GM23248 (cell line): ENCODE data around the gene ELOVL7. TPM values are rescaled to one million over a fixed set of nuclear protein-coding genes. Genes with fewer than 3 reads are reported as not detected.

Experiments used
- DNase-seq: peaks from one replicate; pipeline ENCODE4 v3.0.0-alpha.2; 2015
- H2AFZ ChIP-seq: fragments of 200-600 bp; sonication (generic); 2 replicates; pipeline ENCODE4 v1.6.1; 2016; ENCODE audit warnings: antibody characterized with exemption
- H3F3A ChIP-seq: fragments of 200-600 bp; sonication (generic); 2 replicates; pipeline ENCODE4 v1.6.1; 2016; ENCODE audit warnings: mild to moderate bottlenecking, antibody characterized with exemption, mixed run types; ENCODE audit not compliant: insufficient read depth
- H3K27ac ChIP-seq: fragments of 200-600 bp; sonication (generic); 2 replicates; pipeline ENCODE4 v1.5.1; 2016; ENCODE audit warnings: mild to moderate bottlenecking
- H3K27me3 ChIP-seq: fragments of 200-600 bp; sonication (generic); replicated peaks from 2 replicates; pipeline ENCODE4 v1.6.1; 2016; ENCODE audit warnings: mild to moderate bottlenecking; ENCODE audit not compliant: insufficient read depth
- H3K36me3 ChIP-seq: fragments of 200-600 bp; sonication (generic); 2 replicates; pipeline ENCODE4 v1.6.1; 2016; ENCODE audit warnings: low read depth, mild to moderate bottlenecking
- H3K4me1 ChIP-seq: fragments of 200-600 bp; sonication (generic); 2 replicates; pipeline ENCODE4 v1.6.1; 2016; ENCODE audit warnings: mild to moderate bottlenecking; ENCODE audit not compliant: insufficient read depth
- H3K4me2 ChIP-seq: fragments of 200-600 bp; sonication (generic); one replicate; pipeline ENCODE4 v1.6.1; 2016; ENCODE audit warnings: mild to moderate bottlenecking; ENCODE audit not compliant: unreplicated experiment
- H3K4me3 ChIP-seq: fragments of 200-600 bp; sonication (generic); 2 replicates; pipeline ENCODE4 v1.5.1; 2016; ENCODE audit warnings: mild to moderate bottlenecking
- H3K79me2 ChIP-seq: fragments of 200-600 bp; sonication (generic); 2 replicates; pipeline ENCODE4 v1.6.1; 2016; ENCODE audit warnings: mild to moderate bottlenecking; ENCODE audit not compliant: insufficient read depth
- H3K9ac ChIP-seq: fragments of 200-600 bp; sonication (generic); 2 replicates; pipeline ENCODE4 v1.6.1; 2016; ENCODE audit warnings: mild to moderate bottlenecking
- H3K9me2 ChIP-seq: fragments of 200-600 bp; sonication (generic); 2 replicates; pipeline ENCODE4 v1.6.1; 2016; ENCODE audit warnings: mixed run types, mild to moderate bottlenecking, moderate library complexity; ENCODE audit not compliant: insufficient read depth
- H3K9me3 ChIP-seq: fragments of 200-600 bp; sonication (generic); one replicate; pipeline ENCODE4 v1.6.1; 2017; ENCODE audit warnings: low read depth
- H4K20me1 ChIP-seq: fragments of 200-600 bp; sonication (generic); 2 replicates; pipeline ENCODE4 v1.6.0; 2016; ENCODE audit not compliant: insufficient read depth
- EZH2 ChIP-seq: fragments of 200-600 bp; sonication (generic); IDR thresholded peaks from 2 replicates; pipeline ENCODE4 v1.6.1; 2018; ENCODE audit warnings: antibody characterized with exemption, mild to moderate bottlenecking; ENCODE audit not compliant: insufficient read depth, poor library complexity, severe bottlenecking
- EZH2phosphoT487 ChIP-seq: fragments of 200-600 bp; sonication (generic); IDR thresholded peaks from 2 replicates; pipeline ENCODE4 v1.6.1; 2018; ENCODE audit warnings: antibody characterized with exemption, moderate library complexity, mild to moderate bottlenecking, low read depth; ENCODE audit not compliant: insufficient read depth
- WGBS, 2 experiments: methylation state at CpG; one replicate each; pipeline ENCODE4 v1.1.6; 2015 to 2017; ENCODE audit warnings: low lambda C conversion rate in 2 of 2, low coverage in 1 of 2; ENCODE audit errors: missing lambda C conversion rate in 2 of 2; 5-methylcytosine and 5-hydroxymethylcytosine counted together
- in situ Hi-C: fragments of 300-500 bp; cut with MboI; formaldehyde crosslinking; loops from 2 replicates; pipeline ENCODE4 v1.15.0; 2020
- polyA plus RNA-seq: library from polyadenylated mRNA; unstranded; fragments of >200 nt; fragmentation: Nextera tagmentation; extraction: Ambion mirVana; gene quantifications from 2 replicates; pipeline ENCODE4 v1.2.1, GENCODE V29; 2016
- total RNA-seq: library from RNA; depleted of rRNA; stranded (reverse); fragments of >200 nt; shearing (Covaris generic); gene quantifications from 2 replicates; pipeline ENCODE4 v1.2.3, GENCODE V29; 2014; rRNA removed

ELOVL7 gene
- total and polyA plus RNA-seq, 2 experiments from 2014 or later, result not detected

DNA sequence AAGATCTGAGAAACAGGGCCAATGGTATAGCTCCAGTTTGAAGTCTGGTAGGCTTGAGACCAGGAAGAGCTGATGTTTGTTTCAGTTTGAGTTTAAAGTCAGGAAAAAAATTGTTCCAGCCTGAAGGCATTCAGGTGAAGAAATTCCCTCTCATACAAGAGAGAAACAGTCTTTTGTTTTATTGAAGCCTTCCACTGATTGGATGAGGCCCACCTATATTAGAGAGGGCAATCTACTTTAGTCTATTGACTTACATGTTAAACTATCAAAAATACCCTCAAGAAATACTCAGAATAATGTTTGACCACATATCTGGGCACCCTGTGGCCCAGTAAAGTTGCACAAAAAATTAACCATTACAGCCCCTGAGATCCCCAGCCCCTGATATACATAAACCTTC lies 138.9 kb downstream of the ELOVL7 start:
- H3K36me3 ChIP-seq, result no peaks in the 10 kb centered on the region
- H3K27me3 ChIP-seq, result no peaks in the 10 kb centered on the region
- no peak overlapping the region for H3K4me2 ChIP-seq
- no peak for TF ChIP-seq EZH2phosphoT487
- TF ChIP-seq EZH2, result no peak
- no peak overlapping the region for H3K9ac ChIP-seq
- H3F3A ChIP-seq, result no peaks in the 10 kb centered on the region
- no peak overlapping the region for H2AFZ ChIP-seq
- H3K4me3 ChIP-seq, result no peak overlapping the region
- H3K9me3 ChIP-seq, result no peaks in the 10 kb centered on the region
- H3K4me1 ChIP-seq, result no peaks in the 10 kb centered on the region
- H4K20me1 ChIP-seq, result no peaks in the 10 kb centered on the region
- no peaks in the 10 kb centered on the region for H3K79me2 ChIP-seq
- H3K9me2 ChIP-seq, result no peaks in the 10 kb centered on the region
- no peak overlapping the region for H3K27ac ChIP-seq
- in situ Hi-C loops, result no loop called here
- no peak for DNase-seq

DNA sequence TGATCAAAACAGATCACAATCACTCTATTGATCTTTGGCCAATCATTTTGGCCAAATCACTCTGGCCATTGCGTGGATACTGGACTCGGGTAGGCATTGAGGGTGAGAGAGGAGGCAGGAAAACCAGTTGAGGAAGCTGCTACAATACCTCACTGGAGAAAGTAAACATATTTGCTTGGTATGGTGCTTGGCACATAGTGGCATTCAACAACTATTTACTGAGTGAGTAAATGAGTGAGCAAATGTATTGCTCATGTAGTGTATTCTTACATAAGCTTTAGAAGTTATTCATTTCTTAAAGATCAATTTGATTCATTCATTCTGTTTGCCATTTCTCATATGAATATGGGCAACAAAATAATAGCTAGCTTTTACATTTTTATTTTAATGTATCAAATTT lies 140.1 kb downstream of the ELOVL7 start:
- Histone ChIP-seq H3K4me2 (no peak overlapping the region), H3F3A (peaks cover 6% of the 10 kb centered on the region), H3K27ac (no peak overlapping the region), H3K9me3 (no peaks in the 10 kb centered on the region), H3K36me3 (no peaks in the 10 kb centered on the region), H4K20me1 (no peaks in the 10 kb centered on the region), H3K4me1 (no peaks in the 10 kb centered on the region), H3K79me2 (no peaks in the 10 kb centered on the region), H3K9me2 (no peaks in the 10 kb centered on the region), H2AFZ (no peak overlapping the region), H3K27me3 (no peaks in the 10 kb centered on the region), H3K9ac (no peak overlapping the region), H3K4me3 (no peak overlapping the region)
- TF ChIP-seq EZH2 (no peak), EZH2phosphoT487 (no peak)
- 55 to 64% methylated on average over 2 of the region's 2 CpGs for WGBS, 2 experiments
- in situ Hi-C loops, result no loop called here
- no peak for DNase-seq

Other genes with a start within 250 kb of the ELOVL7 start
- 2.5 and 8.5 TPM in 2 replicates for gene DEPDC1B, start 144.1 kb downstream of the ELOVL7 start, total RNA-seq
- gene DEPDC1B, start 144.1 kb downstream of the ELOVL7 start, polyA plus RNA-seq, result 2.5 and 3.0 TPM in 2 replicates
- gene ERCC8, start 100.8 kb upstream of the ELOVL7 start, total RNA-seq, result 15.5 and 26.8 TPM in 2 replicates
- gene ERCC8, start 100.8 kb upstream of the ELOVL7 start, polyA plus RNA-seq, result 11.2 and 12.7 TPM in 2 replicates
- gene NDUFAF2, start 100.9 kb upstream of the ELOVL7 start, total RNA-seq, result 28.9 and 30.2 TPM in 2 replicates
- gene NDUFAF2, start 100.9 kb upstream of the ELOVL7 start, polyA plus RNA-seq, result 67.0 and 71.5 TPM in 2 replicates